ENCODE results near the gene NR2E1. TPM values are rescaled to one million over a fixed set of nuclear protein-coding genes. Genes with fewer than 3 reads are reported as not detected.

NR2E1 gene
- polyA plus RNA-seq, 1 of the 3 experiments (the other 2 are of a cell fraction), result not detected

- H2AFZ ChIP-seq (ENCODE audit: low read depth), result no peak overlapping the region
- TF ChIP-seq FOSL2 (IDR thresholded peaks at IDR 0.05; ENCODE audit: borderline replicate concordance, low read depth) (no peak), NRF1 (IDR thresholded peaks at IDR 0.05; ENCODE audit: low read depth, low read length) (no peak), SIN3A (IDR thresholded peaks at IDR 0.05; ENCODE audit: borderline replicate concordance, low read depth, low read length) (no peak), TCF12 (IDR thresholded peaks at IDR 0.05) (no peak), TAF1 (IDR thresholded peaks at IDR 0.05; ENCODE audit: borderline replicate concordance, low read depth, low read length) (no peak), MAX (IDR thresholded peaks at IDR 0.05; ENCODE audit: low read depth) (no peak), MEF2A (IDR thresholded peaks at IDR 0.05; ENCODE audit: borderline replicate concordance, low read depth) (no peak), GABPA (IDR thresholded peaks at IDR 0.05; ENCODE audit: low read depth) (no peak), MXI1 (IDR thresholded peaks at IDR 0.05; ENCODE audit: low read depth, low read length) (no peak), GATA2 (CRISPR knock-in tag; IDR thresholded peaks at IDR 0.05) (no peak), CHD2 (IDR thresholded peaks at IDR 0.05; ENCODE audit: low read length, partially characterized antibody) (no peak), NFIC (IDR thresholded peaks at IDR 0.05; ENCODE audit: borderline replicate concordance) (no peak)
- TF ChIP-seq, protein P1, sequence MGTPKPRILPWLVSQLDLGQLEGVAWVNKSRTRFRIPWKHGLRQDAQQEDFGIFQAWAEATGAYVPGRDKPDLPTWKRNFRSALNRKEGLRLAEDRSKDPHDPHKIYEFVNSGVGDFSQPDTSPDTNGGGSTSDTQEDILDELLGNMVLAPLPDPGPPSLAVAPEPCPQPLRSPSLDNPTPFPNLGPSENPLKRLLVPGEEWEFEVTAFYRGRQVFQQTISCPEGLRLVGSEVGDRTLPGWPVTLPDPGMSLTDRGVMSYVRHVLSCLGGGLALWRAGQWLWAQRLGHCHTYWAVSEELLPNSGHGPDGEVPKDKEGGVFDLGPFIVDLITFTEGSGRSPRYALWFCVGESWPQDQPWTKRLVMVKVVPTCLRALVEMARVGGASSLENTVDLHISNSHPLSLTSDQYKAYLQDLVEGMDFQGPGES (IDR thresholded peaks at IDR 0.05; ENCODE audit: low read depth, low read length), result no peak
- TF ChIP-seq, protein P2, sequence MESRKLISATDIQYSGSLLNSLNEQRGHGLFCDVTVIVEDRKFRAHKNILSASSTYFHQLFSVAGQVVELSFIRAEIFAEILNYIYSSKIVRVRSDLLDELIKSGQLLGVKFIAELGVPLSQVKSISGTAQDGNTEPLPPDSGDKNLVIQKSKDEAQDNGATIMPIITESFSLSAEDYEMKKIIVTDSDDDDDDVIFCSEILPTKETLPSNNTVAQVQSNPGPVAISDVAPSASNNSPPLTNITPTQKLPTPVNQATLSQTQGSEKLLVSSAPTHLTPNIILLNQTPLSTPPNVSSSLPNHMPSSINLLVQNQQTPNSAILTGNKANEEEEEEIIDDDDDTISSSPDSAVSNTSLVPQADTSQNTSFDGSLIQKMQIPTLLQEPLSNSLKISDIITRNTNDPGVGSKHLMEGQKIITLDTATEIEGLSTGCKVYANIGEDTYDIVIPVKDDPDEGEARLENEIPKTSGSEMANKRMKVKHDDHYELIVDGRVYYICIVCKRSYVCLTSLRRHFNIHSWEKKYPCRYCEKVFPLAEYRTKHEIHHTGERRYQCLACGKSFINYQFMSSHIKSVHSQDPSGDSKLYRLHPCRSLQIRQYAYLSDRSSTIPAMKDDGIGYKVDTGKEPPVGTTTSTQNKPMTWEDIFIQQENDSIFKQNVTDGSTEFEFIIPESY (IDR thresholded peaks at IDR 0.05; ENCODE audit: borderline replicate concordance, low read depth), result no peak
- TF ChIP-seq, protein P3, sequence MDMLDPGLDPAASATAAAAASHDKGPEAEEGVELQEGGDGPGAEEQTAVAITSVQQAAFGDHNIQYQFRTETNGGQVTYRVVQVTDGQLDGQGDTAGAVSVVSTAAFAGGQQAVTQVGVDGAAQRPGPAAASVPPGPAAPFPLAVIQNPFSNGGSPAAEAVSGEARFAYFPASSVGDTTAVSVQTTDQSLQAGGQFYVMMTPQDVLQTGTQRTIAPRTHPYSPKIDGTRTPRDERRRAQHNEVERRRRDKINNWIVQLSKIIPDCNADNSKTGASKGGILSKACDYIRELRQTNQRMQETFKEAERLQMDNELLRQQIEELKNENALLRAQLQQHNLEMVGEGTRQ (IDR thresholded peaks at IDR 0.05; ENCODE audit: borderline replicate concordance, low read depth, low read length), result no peak
- H3K27me3 ChIP-seq (ENCODE audit: insufficient read depth), result peaks cover 98% of the 10 kb centered on the region
- WGBS (ENCODE audit: low lambda C conversion rate), result 27% methylated on average over 3 of the region's 3 CpGs
- no peak overlapping the region for H3K27ac ChIP-seq (ENCODE audit: low read depth in 2 of 2, low read length in 1 of 2)
- H3F3A ChIP-seq (replicated peaks; ENCODE audit: insufficient read depth), result no peaks in the 10 kb centered on the region
- H4K20me1 ChIP-seq (ENCODE audit: insufficient read depth), result no peaks in the 10 kb centered on the region
- ChIA-PET CTCF (interaction anchor here (1.1 to 1.4 kb wide), 3 partner anchors 13 to 331 kb away, joined by 4 read pairs; no protein-coding TSS in a partner anchor), POLR2A (no interaction called here)
- peaks cover 0 to 32% of the 10 kb centered on the region in 2 experiments; a peak in 1 of 4 replicates for H3K4me1 ChIP-seq (ENCODE audit: control insufficient read depth in 1 of 2, insufficient read depth in 2 of 2, low read depth in 1 of 2, low read length in 1 of 2)
- no peak overlapping the region for H3K4me3 ChIP-seq (ENCODE audit: low read depth in 2 of 2, low read length in 1 of 2)
- no peaks in the 10 kb centered on the region for H3K9me2 ChIP-seq
- DNase-seq, result no peak
- no peak overlapping the region for H3K9ac ChIP-seq
- no peaks in the 10 kb centered on the region for H3K79me2 ChIP-seq (ENCODE audit: insufficient read depth)
- no peak overlapping the region for H3K4me2 ChIP-seq
- H3K9me3 ChIP-seq, result no peaks in the 10 kb centered on the region
- H3K36me3 ChIP-seq (replicated peaks in 1 of 2; ENCODE audit: control insufficient read depth in 1 of 2, insufficient read depth in 2 of 2, low read length in 1 of 2), result no peaks in the 10 kb centered on the region
Observed at GRCh38 chr6:108161724-108162282, 4.0 kb upstream of the NR2E1 start.
